AG09319 (cell line): ENCODE data around the gene RNASE8.

ENCODE experiments used
- DNase-seq: peaks from one replicate; pipeline ENCODE4 v3.0.0-alpha.2; 2010; ENCODE audit warnings: low read depth; ENCODE audit errors: extremely low read depth
- TF ChIP-seq, protein P1 (sequence below): IDR thresholded peaks from 2 replicates; pipeline ENCODE4 v1.5.1; 2011; ENCODE audit warnings: low read depth, mild to moderate bottlenecking, inconsistent platforms, low read length, moderate library complexity

Gene RNASE8

DNA sequence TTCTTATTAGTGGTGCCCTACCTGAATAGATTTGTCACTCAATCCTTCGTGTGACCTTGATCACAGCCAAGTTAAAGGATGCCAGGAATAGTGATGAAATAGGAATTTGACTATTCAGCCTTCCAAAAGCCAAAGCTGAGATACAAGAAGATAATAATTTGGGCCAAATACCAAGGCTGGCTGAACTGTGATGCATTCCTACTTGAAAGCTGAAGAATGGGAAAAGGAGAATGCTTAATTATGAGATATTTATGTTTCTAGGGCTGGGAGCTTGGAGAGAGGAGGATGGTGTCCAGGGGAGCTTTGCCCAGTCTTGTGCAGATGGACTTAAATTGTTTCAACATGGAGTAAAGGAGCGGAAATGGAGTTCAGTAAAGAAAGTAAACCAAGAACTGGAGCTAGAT is 10.2 kb upstream of the RNASE8 start:
- DNase-seq: no peak
- TF ChIP-seq, protein P1, sequence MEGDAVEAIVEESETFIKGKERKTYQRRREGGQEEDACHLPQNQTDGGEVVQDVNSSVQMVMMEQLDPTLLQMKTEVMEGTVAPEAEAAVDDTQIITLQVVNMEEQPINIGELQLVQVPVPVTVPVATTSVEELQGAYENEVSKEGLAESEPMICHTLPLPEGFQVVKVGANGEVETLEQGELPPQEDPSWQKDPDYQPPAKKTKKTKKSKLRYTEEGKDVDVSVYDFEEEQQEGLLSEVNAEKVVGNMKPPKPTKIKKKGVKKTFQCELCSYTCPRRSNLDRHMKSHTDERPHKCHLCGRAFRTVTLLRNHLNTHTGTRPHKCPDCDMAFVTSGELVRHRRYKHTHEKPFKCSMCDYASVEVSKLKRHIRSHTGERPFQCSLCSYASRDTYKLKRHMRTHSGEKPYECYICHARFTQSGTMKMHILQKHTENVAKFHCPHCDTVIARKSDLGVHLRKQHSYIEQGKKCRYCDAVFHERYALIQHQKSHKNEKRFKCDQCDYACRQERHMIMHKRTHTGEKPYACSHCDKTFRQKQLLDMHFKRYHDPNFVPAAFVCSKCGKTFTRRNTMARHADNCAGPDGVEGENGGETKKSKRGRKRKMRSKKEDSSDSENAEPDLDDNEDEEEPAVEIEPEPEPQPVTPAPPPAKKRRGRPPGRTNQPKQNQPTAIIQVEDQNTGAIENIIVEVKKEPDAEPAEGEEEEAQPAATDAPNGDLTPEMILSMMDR: no peak

- no peak for DNase-seq
- TF ChIP-seq, protein P1: no peak
These were observed 9.0 kb upstream of the RNASE8 start for GRCh38 chr14:21048638-21049037.

GRCh38 chr14:21049271-21049673 is 8.3 kb upstream of the RNASE8 start:
- DNase-seq: no peak
- TF ChIP-seq, protein P1: no peak

GRCh38 chr14:21050597-21050996 is 7.0 kb upstream of the RNASE8 start:
- TF ChIP-seq, protein P1: no peak
- no peak for DNase-seq

DNA sequence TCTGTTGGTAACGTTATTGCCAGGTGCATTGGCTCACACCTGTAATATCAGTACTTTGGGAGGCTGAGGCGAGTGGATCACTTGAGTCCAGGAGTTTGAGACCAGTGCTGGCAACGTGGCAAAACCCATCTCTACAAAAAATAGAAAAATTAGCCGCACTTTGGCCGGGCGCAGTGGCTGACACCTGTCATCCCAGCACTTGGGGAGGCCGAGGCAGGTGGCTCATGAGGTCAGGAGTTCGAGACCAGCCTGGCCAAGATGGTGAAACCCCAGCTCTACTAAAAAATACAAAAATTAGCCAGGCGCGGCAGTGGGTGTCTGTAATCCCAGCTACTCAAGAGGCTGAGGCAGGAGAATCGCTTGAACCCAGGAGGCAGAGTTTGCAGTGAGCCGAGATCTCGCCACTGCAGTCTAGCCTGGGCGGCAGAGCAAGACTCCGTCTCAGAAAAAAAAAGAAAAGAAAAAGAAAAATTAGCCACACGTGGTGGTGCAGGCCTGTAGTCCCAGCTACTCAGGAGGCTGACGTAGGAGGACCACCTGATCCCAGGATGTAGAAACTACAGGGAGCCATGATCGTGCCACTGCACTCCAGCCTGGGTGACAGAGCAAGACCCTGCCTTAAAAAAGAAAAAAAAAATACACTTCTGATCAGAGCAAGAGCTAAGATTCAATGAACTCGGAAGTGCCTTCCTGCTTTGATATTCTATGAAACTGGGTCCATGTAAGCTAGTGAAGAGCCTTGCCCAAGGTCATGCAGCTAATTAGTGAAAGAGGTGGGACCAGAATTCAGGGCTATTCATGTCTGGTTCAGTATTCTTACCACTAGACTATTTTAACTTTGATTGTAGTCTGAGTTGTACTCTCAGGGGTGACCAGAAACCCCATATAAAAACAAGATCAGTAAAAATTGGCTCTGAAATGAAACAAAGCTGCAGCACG is 4.2 kb upstream of the RNASE8 start:
- DNase-seq: no peak
- TF ChIP-seq, protein P1: no peak

DNA sequence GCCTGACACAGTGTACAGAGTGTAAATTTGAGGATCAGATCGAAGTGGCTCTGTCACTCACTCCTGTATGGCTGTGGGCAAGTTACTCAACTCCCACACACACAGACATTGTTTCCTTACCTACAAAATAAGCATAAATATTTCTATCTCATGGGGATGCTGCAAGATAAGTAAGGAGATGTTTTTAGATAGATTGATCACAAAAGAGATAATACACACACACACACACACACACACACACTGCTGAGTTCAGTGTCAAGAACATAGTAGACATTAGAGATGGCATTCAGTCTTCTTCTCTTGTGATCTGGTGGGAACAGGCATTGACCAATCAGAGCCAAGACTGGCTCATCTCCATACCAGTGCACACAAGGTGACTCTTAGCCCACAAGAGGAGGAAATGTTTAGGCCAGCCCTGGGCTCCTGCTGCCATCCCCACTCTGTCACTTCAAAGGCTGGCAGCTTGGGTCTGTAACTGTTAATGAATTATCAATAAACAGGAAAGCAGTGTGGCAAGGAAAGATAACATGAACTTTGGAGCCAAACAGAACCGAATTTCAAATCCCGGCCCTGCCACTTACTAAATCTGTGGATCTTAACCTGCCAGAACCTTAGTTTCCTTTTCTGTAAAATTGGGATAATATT is 3.4 kb upstream of the RNASE8 start:
- TF ChIP-seq, protein P1: no peak

DNA sequence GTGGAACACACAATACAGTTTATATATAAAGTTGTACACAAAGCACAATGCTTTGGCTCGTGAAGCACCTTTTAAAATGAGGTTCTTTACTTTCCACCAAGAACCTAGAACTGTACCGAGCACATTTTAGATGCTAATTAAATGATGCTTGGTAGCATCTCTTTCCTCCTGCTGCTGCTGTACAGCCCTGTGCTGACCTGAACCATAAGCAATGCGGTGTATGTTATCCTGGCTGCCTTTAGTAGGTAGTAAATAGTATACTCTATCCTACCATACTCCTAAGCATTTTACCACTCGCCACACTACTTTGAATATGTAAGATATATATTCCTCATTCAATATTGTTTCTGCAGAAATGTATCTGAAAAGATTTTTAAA is 2.9 kb upstream of the RNASE8 start:
- TF ChIP-seq, protein P1: no peak

More for the DNA sequence above, 3.4 kb upstream of the RNASE8 start:
- no peak for DNase-seq

More for the DNA sequence above, 2.9 kb upstream of the RNASE8 start:
- no peak for DNase-seq
